ENCODE results near the gene TFDP1. TPM values are rescaled to one million over a fixed set of nuclear protein-coding genes. Genes with fewer than 3 reads are reported as not detected.

The TFDP1 gene
- polyA plus RNA-seq, 3 donors, result 30.3 to 54.0 (median 37.6) TPM

- TF ChIP-seq, protein P1, sequence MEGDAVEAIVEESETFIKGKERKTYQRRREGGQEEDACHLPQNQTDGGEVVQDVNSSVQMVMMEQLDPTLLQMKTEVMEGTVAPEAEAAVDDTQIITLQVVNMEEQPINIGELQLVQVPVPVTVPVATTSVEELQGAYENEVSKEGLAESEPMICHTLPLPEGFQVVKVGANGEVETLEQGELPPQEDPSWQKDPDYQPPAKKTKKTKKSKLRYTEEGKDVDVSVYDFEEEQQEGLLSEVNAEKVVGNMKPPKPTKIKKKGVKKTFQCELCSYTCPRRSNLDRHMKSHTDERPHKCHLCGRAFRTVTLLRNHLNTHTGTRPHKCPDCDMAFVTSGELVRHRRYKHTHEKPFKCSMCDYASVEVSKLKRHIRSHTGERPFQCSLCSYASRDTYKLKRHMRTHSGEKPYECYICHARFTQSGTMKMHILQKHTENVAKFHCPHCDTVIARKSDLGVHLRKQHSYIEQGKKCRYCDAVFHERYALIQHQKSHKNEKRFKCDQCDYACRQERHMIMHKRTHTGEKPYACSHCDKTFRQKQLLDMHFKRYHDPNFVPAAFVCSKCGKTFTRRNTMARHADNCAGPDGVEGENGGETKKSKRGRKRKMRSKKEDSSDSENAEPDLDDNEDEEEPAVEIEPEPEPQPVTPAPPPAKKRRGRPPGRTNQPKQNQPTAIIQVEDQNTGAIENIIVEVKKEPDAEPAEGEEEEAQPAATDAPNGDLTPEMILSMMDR (IDR thresholded peaks at IDR 0.05), result no peak
- Histone ChIP-seq H3K9me3 (replicated peaks in 1 of 2; ENCODE audit: control insufficient read depth in 1 of 2, insufficient read depth in 1 of 2, low read length in 2 of 2) (no peaks in the 10 kb centered on the region), H3K4me3 (replicated peaks in 1 of 3; ENCODE audit: low read depth in 2 of 3, low read length in 3 of 3) (no peak overlapping the region), H4K20me1 (ENCODE audit: insufficient read depth, low read length) (no peaks in the 10 kb centered on the region), H3K9ac (ENCODE audit: insufficient read depth, low read length, poor library complexity, severe bottlenecking) (no peak overlapping the region), H3K27me3 (ENCODE audit: control insufficient read depth in 2 of 2, insufficient read depth in 2 of 2, low read length in 2 of 2) (no peaks in the 10 kb centered on the region), H3K4me1 (ENCODE audit: control insufficient read depth in 1 of 2, insufficient read depth in 2 of 2, low read length in 2 of 2) (no peaks in the 10 kb centered on the region), H3K4me2 (replicated peaks; ENCODE audit: extremely low read depth, low read length, poor library complexity, severe bottlenecking) (no peak overlapping the region), H2AFZ (ENCODE audit: insufficient read depth, low read depth, low read length, poor library complexity, severe bottlenecking) (no peak overlapping the region), H3K36me3 (replicated peaks in 1 of 2; ENCODE audit: control insufficient read depth in 1 of 2, insufficient read depth in 2 of 2, low read length in 2 of 2) (peaks cover 36 to 81% of the 10 kb centered on the region in 2 donors), H3K27ac (ENCODE audit: low read depth in 1 of 2, low read length in 2 of 2) (peak overlapping the region in 1 of 2 donors; percentile 41), H3K79me2 (ENCODE audit: insufficient read depth, low read length) (peaks cover 38% of the 10 kb centered on the region)
- Mint-ChIP-seq H3K27ac (peak overlapping the region; percentile 35 to 88 (median 70)), H3K4me1 (no peaks in the 10 kb centered on the region), H3K9me3 (peaks cover 0 to 7% (median 2%) of the 10 kb centered on the region in 7 donors), H3K36me3 (peaks cover 51 to 86% of the 10 kb centered on the region in 2 donors), H3K27me3 (ENCODE audit: low read depth in 3 of 3) (peaks cover 0 to 21% (median 2%) of the 10 kb centered on the region in 3 donors), H3K4me3 (no peak overlapping the region)
- intact Hi-C loops (cut with micrococcal nuclease), result no loop called here
- 83% methylated on average over 26 of the region's 30 CpGs for WGBS (ENCODE audit: insufficient coverage)
- DNase-seq, result no peak
Measured at GRCh38 chr13:113628291-113629270, 44.0 kb downstream of the TFDP1 start.

DNA sequence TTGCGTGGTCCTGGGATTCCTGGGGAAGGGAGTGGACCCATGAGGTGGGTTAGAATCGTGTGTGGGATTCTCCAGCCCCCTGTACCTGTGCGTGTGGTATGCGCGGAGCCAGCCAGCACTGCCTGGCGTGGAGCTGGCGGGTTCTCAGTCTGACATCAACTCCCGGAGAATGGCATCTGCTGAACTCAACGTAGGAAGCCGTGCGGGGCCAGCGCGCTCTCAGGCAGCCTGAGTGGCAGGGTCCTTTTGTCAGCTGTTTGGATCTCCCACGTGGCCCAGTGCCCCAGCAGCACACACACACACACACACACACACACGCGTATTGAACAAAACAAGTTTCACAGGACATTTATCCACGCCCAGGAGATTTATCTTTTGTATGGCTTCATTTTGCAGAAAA lies 45.3 kb downstream of the TFDP1 start:
- Histone ChIP-seq H3K4me3 (replicated peaks in 1 of 3; ENCODE audit: low read depth in 2 of 3, low read length in 3 of 3) (no peak overlapping the region), H3K79me2 (ENCODE audit: insufficient read depth, low read length) (peaks cover 38% of the 10 kb centered on the region), H4K20me1 (ENCODE audit: insufficient read depth, low read length) (no peaks in the 10 kb centered on the region), H3K9ac (ENCODE audit: insufficient read depth, low read length, poor library complexity, severe bottlenecking) (no peak overlapping the region), H3K4me1 (ENCODE audit: control insufficient read depth in 1 of 2, insufficient read depth in 2 of 2, low read length in 2 of 2) (no peaks in the 10 kb centered on the region), H3K27ac (ENCODE audit: low read depth in 1 of 2, low read length in 2 of 2) (no peak overlapping the region), H2AFZ (ENCODE audit: insufficient read depth, low read depth, low read length, poor library complexity, severe bottlenecking) (no peak overlapping the region), H3K4me2 (replicated peaks; ENCODE audit: extremely low read depth, low read length, poor library complexity, severe bottlenecking) (no peak overlapping the region), H3K36me3 (replicated peaks in 1 of 2; ENCODE audit: control insufficient read depth in 1 of 2, insufficient read depth in 2 of 2, low read length in 2 of 2) (peaks cover 44 to 82% of the 10 kb centered on the region in 2 donors), H3K27me3 (ENCODE audit: control insufficient read depth in 2 of 2, insufficient read depth in 2 of 2, low read length in 2 of 2) (no peaks in the 10 kb centered on the region), H3K9me3 (replicated peaks in 1 of 2; ENCODE audit: control insufficient read depth in 1 of 2, insufficient read depth in 1 of 2, low read length in 2 of 2) (no peaks in the 10 kb centered on the region)
- H3K27ac Mint-ChIP-seq, result peak overlapping the region in 3 of 7 donors; percentile 52 to 59 (median 58)
- peaks cover 0 to 14% (median 2%) of the 10 kb centered on the region in 3 donors for H3K27me3 Mint-ChIP-seq (ENCODE audit: low read depth in 3 of 3)
- DNase-seq, result no peak
- no peak overlapping the region for H3K4me3 Mint-ChIP-seq
- WGBS (ENCODE audit: insufficient coverage), result 94% methylated on average over 15 of the region's 17 CpGs
- intact Hi-C loops (cut with micrococcal nuclease), result no loop called here
- TF ChIP-seq, protein P1 (IDR thresholded peaks at IDR 0.05), result no peak
- H3K36me3 Mint-ChIP-seq, result peaks cover 58 to 87% of the 10 kb centered on the region in 2 donors
- H3K9me3 Mint-ChIP-seq, result peaks cover 0 to 12% (median 2%) of the 10 kb centered on the region in 7 donors
- H3K4me1 Mint-ChIP-seq, result no peaks in the 10 kb centered on the region

Measured in CD14-positive monocyte (primary cell).